Neuron (in vitro differentiated cells): ENCODE results near the gene PDCD1LG2.
"Not testable (repeated sequence)": the region's sequence is repeated elsewhere in the genome, so short reads cannot be mapped to it uniquely, and the experiment has no call there.

Experiments used
- H2AFZ ChIP-seq: one replicate; pipeline ENCODE4 v1.6.1; 2013; ENCODE audit warnings: low read depth, mild to moderate bottlenecking, inconsistent platforms, low read length, moderate library complexity
- H3K27me3 ChIP-seq: one replicate; pipeline ENCODE4 v1.6.1; 2013; ENCODE audit warnings: low read length; ENCODE audit not compliant: insufficient read depth
- H3K36me3 ChIP-seq: one replicate; pipeline ENCODE4 v1.6.1; 2013; ENCODE audit warnings: low read length; ENCODE audit not compliant: insufficient read depth
- H3K4me1 ChIP-seq: one replicate; pipeline ENCODE4 v1.6.1; 2013; ENCODE audit warnings: low read length; ENCODE audit not compliant: insufficient read depth
- H3K4me3 ChIP-seq: 2 replicates; pipeline ENCODE4 v1.5.1; 2013; ENCODE audit warnings: mild to moderate bottlenecking, low read length, moderate library complexity
- H3K9me3 ChIP-seq: one replicate; pipeline ENCODE4 v1.6.1; 2013; ENCODE audit warnings: low read length

PDCD1LG2 gene

GRCh38 chr9:5510360-5510931 lies at the start of gene PDCD1LG2:
TSS of gene PDCD1LG2 (plus strand) at chr9:5510531. CDS start at chr9:5522547, 12,016 bp downstream.
- Histone ChIP-seq H2AFZ (no peak within 1 kb of the TSS), H3K9me3 (no peaks in the 10 kb centered on the region), H3K4me1 (no peaks in the 10 kb centered on the region), H3K36me3 (no peaks in the 10 kb centered on the region), H3K27me3 (no peaks in the 10 kb centered on the region), H3K4me3 (no peak within 1 kb of the TSS)

DNA sequence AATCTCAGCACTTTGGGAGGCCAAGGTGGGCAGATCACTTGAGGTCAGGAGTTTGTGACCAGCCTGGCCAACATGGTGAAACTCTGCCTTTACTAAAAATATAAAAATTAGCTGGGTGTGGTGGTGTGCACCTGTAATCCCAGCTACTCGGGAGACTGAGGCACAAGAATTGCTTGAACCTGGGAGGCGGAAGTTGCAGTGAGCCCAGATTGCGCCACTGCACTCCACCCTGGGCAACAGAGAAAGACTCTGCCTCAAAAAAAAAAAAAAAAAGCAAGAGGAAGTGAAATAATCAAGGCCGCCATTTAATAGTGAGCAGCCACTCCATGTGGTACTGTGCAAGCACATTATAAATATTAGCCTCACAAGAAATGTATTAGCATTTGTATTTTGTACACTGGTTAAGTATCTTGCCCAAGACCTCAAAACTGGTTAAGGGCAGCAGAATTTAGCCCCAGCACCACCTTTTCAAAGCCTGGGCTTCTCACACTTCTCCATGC lies 45.5 kb upstream of the PDCD1LG2 start:
- H3K4me1 ChIP-seq, H3K9me3 ChIP-seq, H2AFZ ChIP-seq, H3K27me3 ChIP-seq, H3K36me3 ChIP-seq, H3K4me3 ChIP-seq: not testable (repeated sequence)

DNA sequence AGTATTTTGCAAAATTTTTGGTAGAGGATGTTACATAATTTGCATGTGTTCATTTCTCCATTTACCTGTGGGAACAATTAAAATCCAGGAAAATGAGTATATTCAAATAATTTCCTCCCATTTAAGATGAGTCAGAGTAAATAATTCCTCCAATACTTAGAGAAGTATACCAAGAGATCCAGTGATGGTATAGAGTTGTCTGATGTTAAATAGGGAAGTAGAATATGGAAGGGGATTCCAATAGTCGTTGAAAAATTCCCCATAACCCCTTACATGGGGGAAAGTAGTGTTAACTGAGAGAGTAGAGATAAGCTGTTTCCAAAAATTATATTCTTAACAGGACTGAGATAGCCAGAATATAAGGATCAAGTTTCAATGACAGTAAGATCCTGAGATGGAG lies 44.3 kb upstream of the PDCD1LG2 start:
- H3K4me3 ChIP-seq, result no peak overlapping the region
- H3K27me3 ChIP-seq, result no peaks in the 10 kb centered on the region
- H2AFZ ChIP-seq, result no peak overlapping the region
- H3K4me1 ChIP-seq, result no peaks in the 10 kb centered on the region
- H3K36me3 ChIP-seq, result no peaks in the 10 kb centered on the region
- H3K9me3 ChIP-seq, result no peaks in the 10 kb centered on the region

- H3K36me3 ChIP-seq, result no peaks in the 10 kb centered on the region
- H3K4me3 ChIP-seq, result no peak overlapping the region
These were observed 43.6 kb upstream of the PDCD1LG2 start for GRCh38 chr9:5466766-5467165.

DNA sequence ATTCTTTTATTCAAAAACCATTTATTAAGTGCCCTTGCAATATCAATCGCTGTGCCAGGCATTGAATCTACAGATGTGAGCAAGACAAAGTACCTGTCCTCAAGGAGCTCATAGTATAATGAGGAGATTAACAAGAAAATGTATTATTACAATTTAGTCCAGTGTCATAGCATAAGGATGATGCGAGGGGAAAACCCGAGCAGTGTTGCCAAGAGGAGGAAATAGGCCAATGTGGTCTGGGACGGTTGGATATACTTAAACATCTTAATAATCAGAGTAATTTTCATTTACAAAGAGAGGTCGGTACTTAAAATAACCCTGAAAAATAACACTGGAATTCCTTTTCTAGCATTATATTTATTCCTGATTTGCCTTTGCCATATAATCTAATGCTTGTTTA lies 41.5 kb upstream of the PDCD1LG2 start:
- Histone ChIP-seq H3K9me3 (no peaks in the 10 kb centered on the region), H3K27me3 (no peaks in the 10 kb centered on the region), H3K36me3 (no peaks in the 10 kb centered on the region), H2AFZ (no peak overlapping the region), H3K4me1 (no peaks in the 10 kb centered on the region), H3K4me3 (no peak overlapping the region)

More at GRCh38 chr9:5466766-5467165, 43.6 kb upstream of the PDCD1LG2 start:
- Histone ChIP-seq H2AFZ (no peak overlapping the region), H3K9me3 (no peaks in the 10 kb centered on the region), H3K4me1 (no peaks in the 10 kb centered on the region), H3K27me3 (no peaks in the 10 kb centered on the region)

GRCh38 chr9:5470122-5470521 lies 40.2 kb upstream of the PDCD1LG2 start:
- Histone ChIP-seq H3K27me3 (no peaks in the 10 kb centered on the region), H3K4me3 (no peak overlapping the region), H3K4me1 (no peaks in the 10 kb centered on the region), H3K36me3 (no peaks in the 10 kb centered on the region), H3K9me3 (no peaks in the 10 kb centered on the region), H2AFZ (no peak overlapping the region)

DNA sequence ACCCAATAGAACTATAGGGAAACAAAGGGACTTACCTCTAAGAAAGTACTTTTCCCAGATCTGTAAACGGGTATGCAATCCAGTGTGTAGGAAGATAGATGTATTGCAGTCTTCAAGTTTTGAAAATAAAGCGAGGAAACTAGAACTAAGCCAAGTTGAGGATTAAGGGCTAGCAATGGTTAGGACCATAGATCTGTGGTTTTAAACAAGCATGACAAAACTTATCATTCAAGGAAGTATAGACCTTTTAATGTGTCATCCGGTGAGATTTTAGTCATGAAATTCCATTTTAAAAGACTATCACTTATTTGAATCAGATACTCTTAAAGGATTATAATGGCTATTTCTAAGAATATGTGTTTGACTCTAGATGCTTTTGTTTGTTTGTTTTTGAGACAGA lies 39.5 kb upstream of the PDCD1LG2 start:
- Histone ChIP-seq H3K36me3 (no peaks in the 10 kb centered on the region), H2AFZ (no peak overlapping the region), H3K9me3 (no peaks in the 10 kb centered on the region), H3K4me1 (no peaks in the 10 kb centered on the region), H3K4me3 (no peak overlapping the region), H3K27me3 (no peaks in the 10 kb centered on the region)

- not testable (repeated sequence) for H3K36me3 ChIP-seq, H3K4me1 ChIP-seq, H3K27me3 ChIP-seq, H2AFZ ChIP-seq, H3K4me3 ChIP-seq, H3K9me3 ChIP-seq
These were observed 34.7 kb upstream of the PDCD1LG2 start for GRCh38 chr9:5475611-5476010.

DNA sequence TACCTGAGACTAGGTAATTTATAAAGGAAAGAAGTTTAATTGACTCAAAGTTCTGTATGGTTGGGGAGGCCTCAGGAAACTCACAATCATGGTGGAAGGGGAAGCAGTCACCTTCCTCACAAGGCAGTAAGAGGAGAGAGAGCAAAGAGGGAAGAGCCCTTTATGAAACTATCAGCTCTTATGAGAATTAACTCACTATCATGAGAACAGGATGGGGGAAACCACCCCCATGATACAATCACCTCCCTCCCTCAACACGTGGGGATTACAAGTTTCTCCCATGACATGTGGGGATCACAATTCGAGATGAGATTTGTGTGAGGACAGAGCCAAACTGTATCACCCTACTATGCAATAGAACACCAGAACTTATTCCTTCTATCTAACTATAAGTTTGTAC lies 32.1 kb upstream of the PDCD1LG2 start:
- Histone ChIP-seq H3K4me1 (no peaks in the 10 kb centered on the region), H3K36me3 (no peaks in the 10 kb centered on the region), H3K9me3 (no peaks in the 10 kb centered on the region), H3K4me3 (no peak overlapping the region), H2AFZ (no peak overlapping the region), H3K27me3 (no peaks in the 10 kb centered on the region)

GRCh38 chr9:5479994-5480694 lies 30.2 kb upstream of the PDCD1LG2 start:
- H3K9me3 ChIP-seq, result no peaks in the 10 kb centered on the region

DNA sequence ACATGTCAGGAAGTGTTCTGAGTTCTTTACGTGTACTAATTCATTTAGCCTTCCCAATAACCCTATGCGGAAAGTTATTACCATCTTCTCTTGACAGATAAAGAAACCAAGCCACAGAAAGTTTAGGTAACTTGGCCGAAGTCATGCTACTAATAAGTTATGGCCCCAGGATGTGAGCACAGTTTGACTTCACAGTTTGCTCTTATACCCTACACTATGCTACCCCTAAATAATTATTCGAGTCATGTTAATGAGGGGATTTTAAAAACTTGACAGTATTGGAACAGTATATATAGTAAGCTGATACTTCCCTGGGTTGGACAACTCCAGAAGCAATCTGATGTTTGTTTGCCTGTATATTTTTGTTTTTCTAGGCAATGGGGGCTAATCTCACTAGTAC lies 29.4 kb upstream of the PDCD1LG2 start:
- H3K36me3 ChIP-seq, result no peaks in the 10 kb centered on the region
- H3K4me1 ChIP-seq, result no peaks in the 10 kb centered on the region
- H3K4me3 ChIP-seq, result no peak overlapping the region
- no peak overlapping the region for H2AFZ ChIP-seq
- no peaks in the 10 kb centered on the region for H3K9me3 ChIP-seq
- H3K27me3 ChIP-seq, result no peaks in the 10 kb centered on the region

More at GRCh38 chr9:5479994-5480694, 30.2 kb upstream of the PDCD1LG2 start:
- H3K4me3 ChIP-seq, result no peak overlapping the region
- H3K4me1 ChIP-seq, result no peaks in the 10 kb centered on the region
- no peaks in the 10 kb centered on the region for H3K27me3 ChIP-seq
- H2AFZ ChIP-seq, result no peak overlapping the region
- H3K36me3 ChIP-seq, result no peaks in the 10 kb centered on the region

DNA sequence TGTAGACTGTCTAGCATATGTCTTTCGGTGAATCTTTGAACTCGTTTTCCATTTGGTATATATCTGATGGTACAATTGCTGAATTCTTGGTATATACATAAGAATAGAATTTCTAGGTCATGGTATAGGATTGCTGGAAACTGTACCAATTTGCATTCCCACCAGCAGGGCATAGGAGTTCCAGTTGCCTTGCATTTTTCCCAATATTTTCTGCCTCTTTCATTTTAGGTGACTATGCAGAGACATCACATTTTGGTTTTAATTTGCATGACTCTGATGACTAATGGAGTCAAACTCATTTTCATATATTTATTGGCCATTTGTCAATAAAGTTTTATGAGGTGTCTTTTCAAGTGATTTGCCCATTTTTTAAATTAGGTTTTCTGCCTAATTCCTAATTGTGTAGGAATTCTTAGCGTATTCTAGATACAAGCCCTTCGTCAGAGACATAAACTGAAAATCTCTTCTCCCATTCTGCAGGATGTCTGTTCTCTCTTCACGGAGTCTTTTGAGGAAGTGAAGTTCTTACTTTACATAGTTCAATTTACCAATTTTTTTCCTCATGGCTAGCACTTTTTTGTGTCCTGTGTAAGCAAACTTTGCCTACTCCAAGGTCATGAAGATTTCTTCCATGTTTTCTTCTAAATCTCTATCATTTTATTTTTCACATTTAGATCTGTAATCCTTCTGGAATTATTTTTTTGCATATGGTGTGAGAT lies 28.9 kb upstream of the PDCD1LG2 start:
- Histone ChIP-seq H3K4me3 (no peak overlapping the region), H3K27me3 (no peaks in the 10 kb centered on the region), H3K36me3 (no peaks in the 10 kb centered on the region), H2AFZ (no peak overlapping the region), H3K9me3 (no peaks in the 10 kb centered on the region), H3K4me1 (no peaks in the 10 kb centered on the region)

DNA sequence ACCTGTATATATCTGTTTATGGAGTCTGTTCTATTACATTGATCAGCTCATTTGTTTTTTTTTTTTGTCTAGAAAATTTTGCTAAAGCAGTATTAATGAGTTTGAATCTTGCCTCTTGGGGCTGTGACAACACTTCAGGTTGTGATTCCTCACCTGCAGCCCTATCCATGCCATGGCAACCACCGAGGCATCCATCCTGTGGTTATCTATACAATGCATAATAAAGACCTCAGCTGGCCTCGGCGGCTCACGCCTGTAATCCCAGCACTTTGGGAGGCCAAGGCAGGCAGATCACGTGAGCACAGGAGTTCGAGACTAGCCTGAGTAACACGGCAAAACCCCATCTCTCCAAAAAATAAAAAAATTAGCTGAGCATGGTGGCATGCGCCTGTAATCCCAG lies 28.1 kb upstream of the PDCD1LG2 start:
- no peaks in the 10 kb centered on the region for H3K27me3 ChIP-seq
- no peak overlapping the region for H3K4me3 ChIP-seq
- no peaks in the 10 kb centered on the region for H3K9me3 ChIP-seq
- no peak overlapping the region for H2AFZ ChIP-seq
- no peaks in the 10 kb centered on the region for H3K36me3 ChIP-seq
- no peaks in the 10 kb centered on the region for H3K4me1 ChIP-seq
